Measurements from ENCODE around the gene CALHM5.

CALHM5 gene

DNA sequence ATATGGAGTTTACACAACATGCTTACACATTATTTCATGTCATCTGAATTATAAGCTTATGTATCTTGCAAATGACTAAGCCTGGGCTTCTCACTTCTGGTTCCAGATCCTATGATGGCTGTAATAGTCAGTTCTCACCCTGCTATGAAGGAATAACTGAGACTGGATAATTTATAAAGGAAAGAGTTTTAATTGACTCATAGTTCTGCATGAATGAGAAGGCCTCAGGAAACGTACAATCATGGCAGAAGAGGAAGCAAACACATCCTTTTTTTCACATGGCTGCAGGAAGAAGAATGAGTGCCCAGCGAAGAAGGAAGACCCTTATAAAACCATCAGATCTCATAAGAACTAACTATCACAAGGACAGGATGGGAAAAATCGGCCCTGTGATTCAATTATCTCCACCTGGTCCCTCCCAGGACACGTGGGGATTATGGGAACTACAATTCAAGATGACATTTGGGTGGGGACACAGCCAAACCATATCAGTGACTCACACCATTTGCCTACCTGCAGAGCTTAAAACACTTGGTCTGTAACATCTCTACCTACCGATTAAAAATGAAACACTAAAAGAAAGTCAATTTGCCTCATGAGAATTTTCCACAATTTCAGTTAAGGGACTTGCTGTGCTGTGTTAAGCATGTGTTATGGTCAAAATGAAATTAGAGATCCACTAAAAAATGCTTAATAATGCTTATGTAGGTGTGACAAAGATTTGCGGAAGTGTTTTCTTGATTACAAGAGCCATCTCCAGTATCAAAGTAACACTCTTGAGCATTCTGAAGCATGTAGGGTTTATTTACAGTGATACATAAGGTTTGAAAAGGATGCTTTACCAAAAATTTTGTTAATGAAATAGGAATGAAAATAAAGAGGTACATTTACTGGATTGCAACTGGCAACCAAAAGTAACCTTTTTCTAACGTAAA, 57.6 kb downstream of the CALHM5 start:
- peaks cover 0 to 6% of the 10 kb centered on the region in 2 experiments; a peak in 1 of 3 replicates for H3K36me3 ChIP-seq (ENCODE audit: control insufficient read depth in 2 of 2, insufficient read depth in 1 of 2, low read length in 2 of 2)
- H3K4me3 ChIP-seq (ENCODE audit: low read depth, low read length), result no peak overlapping the region
- peaks cover 2% of the 10 kb centered on the region; the same call in 1 of the 2 replicates for H3K4me1 ChIP-seq (ENCODE audit: control insufficient read depth, insufficient read depth, low read length)
- no peaks in the 10 kb centered on the region for H3K9me3 ChIP-seq (ENCODE audit: control insufficient read depth, insufficient read depth, low read depth, low read length)
- no peak overlapping the region for H3K27ac ChIP-seq (ENCODE audit: extremely low read depth, low read depth, low read length)
- TF ChIP-seq, protein P1, sequence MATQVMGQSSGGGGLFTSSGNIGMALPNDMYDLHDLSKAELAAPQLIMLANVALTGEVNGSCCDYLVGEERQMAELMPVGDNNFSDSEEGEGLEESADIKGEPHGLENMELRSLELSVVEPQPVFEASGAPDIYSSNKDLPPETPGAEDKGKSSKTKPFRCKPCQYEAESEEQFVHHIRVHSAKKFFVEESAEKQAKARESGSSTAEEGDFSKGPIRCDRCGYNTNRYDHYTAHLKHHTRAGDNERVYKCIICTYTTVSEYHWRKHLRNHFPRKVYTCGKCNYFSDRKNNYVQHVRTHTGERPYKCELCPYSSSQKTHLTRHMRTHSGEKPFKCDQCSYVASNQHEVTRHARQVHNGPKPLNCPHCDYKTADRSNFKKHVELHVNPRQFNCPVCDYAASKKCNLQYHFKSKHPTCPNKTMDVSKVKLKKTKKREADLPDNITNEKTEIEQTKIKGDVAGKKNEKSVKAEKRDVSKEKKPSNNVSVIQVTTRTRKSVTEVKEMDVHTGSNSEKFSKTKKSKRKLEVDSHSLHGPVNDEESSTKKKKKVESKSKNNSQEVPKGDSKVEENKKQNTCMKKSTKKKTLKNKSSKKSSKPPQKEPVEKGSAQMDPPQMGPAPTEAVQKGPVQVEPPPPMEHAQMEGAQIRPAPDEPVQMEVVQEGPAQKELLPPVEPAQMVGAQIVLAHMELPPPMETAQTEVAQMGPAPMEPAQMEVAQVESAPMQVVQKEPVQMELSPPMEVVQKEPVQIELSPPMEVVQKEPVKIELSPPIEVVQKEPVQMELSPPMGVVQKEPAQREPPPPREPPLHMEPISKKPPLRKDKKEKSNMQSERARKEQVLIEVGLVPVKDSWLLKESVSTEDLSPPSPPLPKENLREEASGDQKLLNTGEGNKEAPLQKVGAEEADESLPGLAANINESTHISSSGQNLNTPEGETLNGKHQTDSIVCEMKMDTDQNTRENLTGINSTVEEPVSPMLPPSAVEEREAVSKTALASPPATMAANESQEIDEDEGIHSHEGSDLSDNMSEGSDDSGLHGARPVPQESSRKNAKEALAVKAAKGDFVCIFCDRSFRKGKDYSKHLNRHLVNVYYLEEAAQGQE (tag by site-specific recombination; IDR thresholded peaks at IDR 0.05), result no peak
- TF ChIP-seq ZSCAN23 (tag by site-specific recombination; IDR thresholded peaks at IDR 0.05) (no peak), ZNF214 (tag by site-specific recombination; IDR thresholded peaks at IDR 0.05; ENCODE audit: borderline replicate concordance) (no peak), ZXDB (tag by site-specific recombination; IDR thresholded peaks at IDR 0.05) (no peak), WT1 (tag by site-specific recombination; IDR thresholded peaks at IDR 0.05) (no peak), GLI2 (tag by site-specific recombination; IDR thresholded peaks at IDR 0.05; ENCODE audit: borderline replicate concordance, low read depth) (no peak), ZNF837 (tag by site-specific recombination; IDR thresholded peaks at IDR 0.05) (no peak), PBX3 (CRISPR knock-in tag; IDR thresholded peaks at IDR 0.05) (no peak), GLI4 (tag by site-specific recombination; IDR thresholded peaks at IDR 0.05) (no peak), ZNF121 (tag by site-specific recombination; IDR thresholded peaks at IDR 0.05) (no peak), BCL6B (tag by site-specific recombination; IDR thresholded peaks at IDR 0.05) (no peak), ZNF571 (tag by site-specific recombination; IDR thresholded peaks at IDR 0.05) (no peak), ZNF707 (tag by site-specific recombination; IDR thresholded peaks at IDR 0.05) (no peak), ZNF629 (tag by site-specific recombination; IDR thresholded peaks at IDR 0.05) (no peak), ZFP37 (tag by site-specific recombination; IDR thresholded peaks at IDR 0.05) (no peak)
- TF ChIP-seq, protein P2, sequence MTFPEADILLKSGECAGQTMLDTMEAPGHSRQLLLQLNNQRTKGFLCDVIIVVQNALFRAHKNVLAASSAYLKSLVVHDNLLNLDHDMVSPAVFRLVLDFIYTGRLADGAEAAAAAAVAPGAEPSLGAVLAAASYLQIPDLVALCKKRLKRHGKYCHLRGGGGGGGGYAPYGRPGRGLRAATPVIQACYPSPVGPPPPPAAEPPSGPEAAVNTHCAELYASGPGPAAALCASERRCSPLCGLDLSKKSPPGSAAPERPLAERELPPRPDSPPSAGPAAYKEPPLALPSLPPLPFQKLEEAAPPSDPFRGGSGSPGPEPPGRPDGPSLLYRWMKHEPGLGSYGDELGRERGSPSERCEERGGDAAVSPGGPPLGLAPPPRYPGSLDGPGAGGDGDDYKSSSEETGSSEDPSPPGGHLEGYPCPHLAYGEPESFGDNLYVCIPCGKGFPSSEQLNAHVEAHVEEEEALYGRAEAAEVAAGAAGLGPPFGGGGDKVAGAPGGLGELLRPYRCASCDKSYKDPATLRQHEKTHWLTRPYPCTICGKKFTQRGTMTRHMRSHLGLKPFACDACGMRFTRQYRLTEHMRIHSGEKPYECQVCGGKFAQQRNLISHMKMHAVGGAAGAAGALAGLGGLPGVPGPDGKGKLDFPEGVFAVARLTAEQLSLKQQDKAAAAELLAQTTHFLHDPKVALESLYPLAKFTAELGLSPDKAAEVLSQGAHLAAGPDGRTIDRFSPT (tag by site-specific recombination; IDR thresholded peaks at IDR 0.05), result no peak
- POLR2A ChIA-PET, result no interaction called here
- CTCF ChIA-PET, result interaction anchor here (0.6 to 3.3 kb wide), 9 partner anchors 8 to 301 kb away, joined by 3 to 19 read pairs (median 6); no protein-coding TSS in a partner anchor
